Measurements from ENCODE around the gene CDC27. TPM values are rescaled to one million over a fixed set of nuclear protein-coding genes. Genes with fewer than 3 reads are reported as not detected.
A peak's percentile ranks its signal among the peaks of the same experiment; 100 is the strongest.

CDC27 gene
- total RNA-seq, 1 experiment from 2014 or later: 97.5 TPM

DNA sequence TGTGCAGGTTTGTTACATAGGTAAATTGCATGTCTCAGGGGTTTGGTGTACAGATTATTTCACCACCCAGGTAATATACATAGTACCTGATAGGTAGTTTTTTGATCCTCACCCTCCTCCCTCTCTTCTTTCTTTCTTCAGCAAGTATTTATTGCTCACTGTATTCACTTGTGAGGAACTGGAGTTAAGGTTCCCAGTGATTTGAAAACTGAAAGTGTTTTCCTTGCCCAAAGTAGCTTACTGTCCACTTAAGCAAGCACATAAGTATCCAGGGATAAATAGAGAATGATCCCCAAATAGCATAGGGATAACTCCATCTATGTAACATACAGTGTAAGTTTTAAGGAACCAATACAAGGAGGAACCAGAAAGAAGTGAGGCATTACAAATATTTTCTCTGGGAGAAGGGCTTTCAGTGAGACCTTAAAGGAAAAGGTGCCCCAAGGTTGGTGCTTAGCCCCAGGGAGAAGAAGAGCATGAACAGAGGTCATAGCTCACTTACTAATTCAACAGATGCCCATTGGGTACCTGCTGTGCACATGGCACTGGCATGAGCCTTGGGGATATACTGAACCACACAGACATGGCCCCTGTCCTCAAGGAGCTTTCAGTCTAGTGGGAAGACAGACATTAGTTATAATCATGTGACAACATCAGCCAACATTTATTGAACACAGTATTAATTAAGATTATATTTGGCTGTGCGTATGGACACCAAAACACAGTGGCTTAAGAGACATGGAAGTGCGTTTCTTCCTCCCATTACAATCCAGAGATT, 37.0 kb upstream of the CDC27 start:
- ChIA-PET POLR2A (no interaction called here), CTCF (no interaction called here)
- peaks cover 10% of the 10 kb centered on the region for H3K4me1 ChIP-seq (ENCODE audit: control insufficient read depth, insufficient read depth, low read length)
- no peak for DNase-seq (ENCODE audit: low read depth, low spot score)
- H3K27me3 ChIP-seq (ENCODE audit: control insufficient read depth, insufficient read depth, low read length): no peaks in the 10 kb centered on the region
- in situ Hi-C loops (cut with HindIII; ENCODE audit: low pct_unique_long_range_greater_than_20kb, low sequenced_read_pairs) (no loop called here), intact Hi-C loops (cut with micrococcal nuclease; ENCODE audit: unreplicated experiment) (no loop called here)
- H3K27ac ChIP-seq (ENCODE audit: low read length): no peak overlapping the region
- no TSS peak for BruUV-seq (replicated peaks)
- no peak for ATAC-seq
- no peaks in the 10 kb centered on the region for H3K9me3 ChIP-seq (ENCODE audit: control insufficient read depth, insufficient read depth, low read depth, low read length)
- no peak overlapping the region for H3K4me3 ChIP-seq (ENCODE audit: low read depth in 2 of 2, low read length in 2 of 2)
- TF ChIP-seq SIN3A (IDR thresholded peaks at IDR 0.05; ENCODE audit: borderline replicate concordance, insufficient read depth, low read depth, low read length) (no peak), CTCF (IDR thresholded peaks at IDR 0.05) (no peak), TCF7L2 (IDR thresholded peaks at IDR 0.05; ENCODE audit: low read depth, low read length) (no peak)
- H3K36me3 ChIP-seq (ENCODE audit: control insufficient read depth, insufficient read depth, low read length): no peaks in the 10 kb centered on the region

GRCh38 chr17:47225436-47225858, 36.4 kb upstream of the CDC27 start:
- Histone ChIP-seq H3K4me1 (ENCODE audit: control insufficient read depth, insufficient read depth, low read length) (peaks cover 10% of the 10 kb centered on the region), H3K27me3 (ENCODE audit: control insufficient read depth, insufficient read depth, low read length) (no peaks in the 10 kb centered on the region), H3K4me3 (ENCODE audit: low read depth in 2 of 2, low read length in 2 of 2) (no peak overlapping the region), H3K27ac (ENCODE audit: low read length) (peak overlapping the region; percentile 15; the same call in 1 of the 2 replicates), H3K9me3 (ENCODE audit: control insufficient read depth, insufficient read depth, low read depth, low read length) (no peaks in the 10 kb centered on the region), H3K36me3 (ENCODE audit: control insufficient read depth, insufficient read depth, low read length) (no peaks in the 10 kb centered on the region)
- intact Hi-C loops (cut with micrococcal nuclease; ENCODE audit: unreplicated experiment): no loop called here
- DNase-seq (ENCODE audit: low read depth, low spot score) (no peak), ATAC-seq (no peak)
- CTCF ChIA-PET: no interaction called here
- in situ Hi-C loops (cut with HindIII; ENCODE audit: low pct_unique_long_range_greater_than_20kb, low sequenced_read_pairs): no loop called here
- BruUV-seq (replicated peaks): no TSS peak
- no peak for TF ChIP-seq POLR2AphosphoS5 (IDR thresholded peaks at IDR 0.05; ENCODE audit: low read depth, low read length)
- TF ChIP-seq SIN3A (IDR thresholded peaks at IDR 0.05; ENCODE audit: borderline replicate concordance, insufficient read depth, low read depth, low read length): no peak
- TF ChIP-seq CTCF (IDR thresholded peaks at IDR 0.05): no peak
- TF ChIP-seq TCF7L2 (IDR thresholded peaks at IDR 0.05; ENCODE audit: low read depth, low read length): no peak
- TF ChIP-seq, protein P1, sequence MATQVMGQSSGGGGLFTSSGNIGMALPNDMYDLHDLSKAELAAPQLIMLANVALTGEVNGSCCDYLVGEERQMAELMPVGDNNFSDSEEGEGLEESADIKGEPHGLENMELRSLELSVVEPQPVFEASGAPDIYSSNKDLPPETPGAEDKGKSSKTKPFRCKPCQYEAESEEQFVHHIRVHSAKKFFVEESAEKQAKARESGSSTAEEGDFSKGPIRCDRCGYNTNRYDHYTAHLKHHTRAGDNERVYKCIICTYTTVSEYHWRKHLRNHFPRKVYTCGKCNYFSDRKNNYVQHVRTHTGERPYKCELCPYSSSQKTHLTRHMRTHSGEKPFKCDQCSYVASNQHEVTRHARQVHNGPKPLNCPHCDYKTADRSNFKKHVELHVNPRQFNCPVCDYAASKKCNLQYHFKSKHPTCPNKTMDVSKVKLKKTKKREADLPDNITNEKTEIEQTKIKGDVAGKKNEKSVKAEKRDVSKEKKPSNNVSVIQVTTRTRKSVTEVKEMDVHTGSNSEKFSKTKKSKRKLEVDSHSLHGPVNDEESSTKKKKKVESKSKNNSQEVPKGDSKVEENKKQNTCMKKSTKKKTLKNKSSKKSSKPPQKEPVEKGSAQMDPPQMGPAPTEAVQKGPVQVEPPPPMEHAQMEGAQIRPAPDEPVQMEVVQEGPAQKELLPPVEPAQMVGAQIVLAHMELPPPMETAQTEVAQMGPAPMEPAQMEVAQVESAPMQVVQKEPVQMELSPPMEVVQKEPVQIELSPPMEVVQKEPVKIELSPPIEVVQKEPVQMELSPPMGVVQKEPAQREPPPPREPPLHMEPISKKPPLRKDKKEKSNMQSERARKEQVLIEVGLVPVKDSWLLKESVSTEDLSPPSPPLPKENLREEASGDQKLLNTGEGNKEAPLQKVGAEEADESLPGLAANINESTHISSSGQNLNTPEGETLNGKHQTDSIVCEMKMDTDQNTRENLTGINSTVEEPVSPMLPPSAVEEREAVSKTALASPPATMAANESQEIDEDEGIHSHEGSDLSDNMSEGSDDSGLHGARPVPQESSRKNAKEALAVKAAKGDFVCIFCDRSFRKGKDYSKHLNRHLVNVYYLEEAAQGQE (IDR thresholded peaks at IDR 0.05; ENCODE audit: insufficient read depth in 1 of 2, low read depth in 2 of 2, low read length in 1 of 2): no peak
- POLR2A ChIA-PET: no interaction called here

Measured in Panc1 (cell line).